ENCODE results near the gene COQ8B. TPM values are rescaled to one million over a fixed set of nuclear protein-coding genes. Genes with fewer than 3 reads are reported as not detected.

The COQ8B gene
- total RNA-seq, 1 experiment from 2014 or later, result 57.7 TPM

- Histone ChIP-seq H3K9me3 (ENCODE audit: insufficient read depth, low read depth) (no peaks in the 10 kb centered on the region), H4K20me1 (ENCODE audit: insufficient read depth) (no peaks in the 10 kb centered on the region), H3K4me3 (no peak overlapping the region), H3K4me1 (replicated peaks; ENCODE audit: insufficient read depth) (peaks cover 11% of the 10 kb centered on the region), H3K4me2 (no peak overlapping the region), H3K36me3 (ENCODE audit: low read depth) (no peaks in the 10 kb centered on the region), H3K27ac (no peak overlapping the region), H3K27me3 (ENCODE audit: insufficient read depth, low read depth) (no peaks in the 10 kb centered on the region), H2AFZ (no peak overlapping the region), H3K79me2 (ENCODE audit: low read depth) (peaks cover 9% of the 10 kb centered on the region), H3F3A (ENCODE audit: insufficient read depth, low read depth) (peaks cover 7% of the 10 kb centered on the region; the same call in 1 of the 2 replicates), H3K9me2 (ENCODE audit: insufficient read depth) (no peaks in the 10 kb centered on the region)
- intact Hi-C loops (cut with micrococcal nuclease; ENCODE audit: unreplicated experiment), result no loop called here
- ChIA-PET CTCF (no interaction called here), POLR2A (ENCODE audit: unreplicated experiment) (no interaction called here)
- TF ChIP-seq, protein P1, sequence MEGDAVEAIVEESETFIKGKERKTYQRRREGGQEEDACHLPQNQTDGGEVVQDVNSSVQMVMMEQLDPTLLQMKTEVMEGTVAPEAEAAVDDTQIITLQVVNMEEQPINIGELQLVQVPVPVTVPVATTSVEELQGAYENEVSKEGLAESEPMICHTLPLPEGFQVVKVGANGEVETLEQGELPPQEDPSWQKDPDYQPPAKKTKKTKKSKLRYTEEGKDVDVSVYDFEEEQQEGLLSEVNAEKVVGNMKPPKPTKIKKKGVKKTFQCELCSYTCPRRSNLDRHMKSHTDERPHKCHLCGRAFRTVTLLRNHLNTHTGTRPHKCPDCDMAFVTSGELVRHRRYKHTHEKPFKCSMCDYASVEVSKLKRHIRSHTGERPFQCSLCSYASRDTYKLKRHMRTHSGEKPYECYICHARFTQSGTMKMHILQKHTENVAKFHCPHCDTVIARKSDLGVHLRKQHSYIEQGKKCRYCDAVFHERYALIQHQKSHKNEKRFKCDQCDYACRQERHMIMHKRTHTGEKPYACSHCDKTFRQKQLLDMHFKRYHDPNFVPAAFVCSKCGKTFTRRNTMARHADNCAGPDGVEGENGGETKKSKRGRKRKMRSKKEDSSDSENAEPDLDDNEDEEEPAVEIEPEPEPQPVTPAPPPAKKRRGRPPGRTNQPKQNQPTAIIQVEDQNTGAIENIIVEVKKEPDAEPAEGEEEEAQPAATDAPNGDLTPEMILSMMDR (conservative IDR thresholded peaks at IDR 0.05), result no peak
- TF ChIP-seq EZH2 (IDR thresholded peaks at IDR 0.05; ENCODE audit: low read depth), result no peak
- no peak for DNase-seq
- BruUV-seq (replicated peaks), result no TSS peak
Observed at GRCh38 chr19:40685016-40685526, 31.6 kb downstream of the COQ8B start.

- CTCF ChIA-PET, result no interaction called here
- 0 out of 2 replicates have a peak, but pooled peaks cover 3% of the 10 kb centered on the region for H3K36me3 ChIP-seq (ENCODE audit: low read depth)
Observed at GRCh38 chr19:40684280-40684679, 32.4 kb downstream of the COQ8B start.

GRCh38 chr19:40683437-40683836 lies 33.2 kb downstream of the COQ8B start:
- CTCF ChIA-PET, result no interaction called here
- Histone ChIP-seq H3K9me2 (ENCODE audit: insufficient read depth) (no peaks in the 10 kb centered on the region), H3K9me3 (ENCODE audit: insufficient read depth, low read depth) (no peaks in the 10 kb centered on the region), H3K27ac (no peak overlapping the region), H3K4me2 (no peak overlapping the region), H2AFZ (no peak overlapping the region), H3K4me1 (replicated peaks; ENCODE audit: insufficient read depth) (no peaks in the 10 kb centered on the region), H3K27me3 (ENCODE audit: insufficient read depth, low read depth) (no peaks in the 10 kb centered on the region), H3K36me3 (ENCODE audit: low read depth) (0 out of 2 replicates have a peak, but pooled peaks cover 3% of the 10 kb centered on the region), H3K4me3 (no peak overlapping the region), H3F3A (ENCODE audit: insufficient read depth, low read depth) (peaks cover 1% of the 10 kb centered on the region; the same call in 1 of the 2 replicates), H4K20me1 (ENCODE audit: insufficient read depth) (no peaks in the 10 kb centered on the region), H3K79me2 (ENCODE audit: low read depth) (no peaks in the 10 kb centered on the region)
- POLR2A ChIA-PET (ENCODE audit: unreplicated experiment), result no interaction called here
- no peak for DNase-seq
- no peak for TF ChIP-seq EZH2 (IDR thresholded peaks at IDR 0.05; ENCODE audit: low read depth)
- TF ChIP-seq, protein P1 (conservative IDR thresholded peaks at IDR 0.05), result no peak
- BruUV-seq (replicated peaks), result no TSS peak
- intact Hi-C loops (cut with micrococcal nuclease; ENCODE audit: unreplicated experiment), result no loop called here

More at GRCh38 chr19:40684280-40684679, 32.4 kb downstream of the COQ8B start:
- BruUV-seq (replicated peaks), result no TSS peak
- Histone ChIP-seq H3K27me3 (ENCODE audit: insufficient read depth, low read depth) (no peaks in the 10 kb centered on the region), H3K27ac (no peak overlapping the region), H3F3A (ENCODE audit: insufficient read depth, low read depth) (peaks cover 7% of the 10 kb centered on the region; the same call in 1 of the 2 replicates), H3K4me1 (replicated peaks; ENCODE audit: insufficient read depth) (peaks cover 3% of the 10 kb centered on the region), H3K4me3 (no peak overlapping the region), H3K9me2 (ENCODE audit: insufficient read depth) (no peaks in the 10 kb centered on the region), H3K9me3 (ENCODE audit: insufficient read depth, low read depth) (no peaks in the 10 kb centered on the region), H4K20me1 (ENCODE audit: insufficient read depth) (no peaks in the 10 kb centered on the region), H2AFZ (no peak overlapping the region), H3K79me2 (ENCODE audit: low read depth) (peaks cover 3% of the 10 kb centered on the region; the same call in 1 of the 2 replicates), H3K4me2 (no peak overlapping the region)
- POLR2A ChIA-PET (ENCODE audit: unreplicated experiment), result no interaction called here
- intact Hi-C loops (cut with micrococcal nuclease; ENCODE audit: unreplicated experiment), result no loop called here
- no peak for DNase-seq
- no peak for TF ChIP-seq EZH2 (IDR thresholded peaks at IDR 0.05; ENCODE audit: low read depth)
- TF ChIP-seq, protein P1 (conservative IDR thresholded peaks at IDR 0.05), result no peak
